ENCODE results near the gene ZNF578.

- TF ChIP-seq SMARCA5 (IDR thresholded peaks at IDR 0.05) (no peak), ZNF274 (IDR thresholded peaks at IDR 0.05; ENCODE audit: borderline replicate concordance, low read depth, low read length) (no peak), ESRRA (IDR thresholded peaks at IDR 0.05; ENCODE audit: borderline replicate concordance, low read depth) (no peak), NCOA1 (IDR thresholded peaks at IDR 0.05; ENCODE audit: low read depth) (no peak), TARDBP (IDR thresholded peaks at IDR 0.05) (no peak), NCOR1 (IDR thresholded peaks at IDR 0.05) (no peak), CTCF (IDR thresholded peaks at IDR 0.05 in 2 of 3, conservative IDR thresholded peaks at IDR 0.05 in 1 of 3; ENCODE audit: insufficient read depth in 2 of 3, low read depth in 1 of 3, low read length in 3 of 3) (no peak), EGR1 (conservative IDR thresholded peaks at IDR 0.05) (no peak), MLLT1 (IDR thresholded peaks at IDR 0.05) (no peak), KDM5B (IDR thresholded peaks at IDR 0.05; ENCODE audit: insufficient replicate concordance, low read depth, low read length) (no peak), ELF4 (CRISPR knock-in tag; IDR thresholded peaks at IDR 0.05) (no peak)
- TF ChIP-seq, protein P1, sequence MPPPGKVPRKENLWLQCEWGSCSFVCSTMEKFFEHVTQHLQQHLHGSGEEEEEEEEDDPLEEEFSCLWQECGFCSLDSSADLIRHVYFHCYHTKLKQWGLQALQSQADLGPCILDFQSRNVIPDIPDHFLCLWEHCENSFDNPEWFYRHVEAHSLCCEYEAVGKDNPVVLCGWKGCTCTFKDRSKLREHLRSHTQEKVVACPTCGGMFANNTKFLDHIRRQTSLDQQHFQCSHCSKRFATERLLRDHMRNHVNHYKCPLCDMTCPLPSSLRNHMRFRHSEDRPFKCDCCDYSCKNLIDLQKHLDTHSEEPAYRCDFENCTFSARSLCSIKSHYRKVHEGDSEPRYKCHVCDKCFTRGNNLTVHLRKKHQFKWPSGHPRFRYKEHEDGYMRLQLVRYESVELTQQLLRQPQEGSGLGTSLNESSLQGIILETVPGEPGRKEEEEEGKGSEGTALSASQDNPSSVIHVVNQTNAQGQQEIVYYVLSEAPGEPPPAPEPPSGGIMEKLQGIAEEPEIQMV (tag; conservative IDR thresholded peaks at IDR 0.05; ENCODE audit: low read depth), result no peak
- TF ChIP-seq, protein P2, sequence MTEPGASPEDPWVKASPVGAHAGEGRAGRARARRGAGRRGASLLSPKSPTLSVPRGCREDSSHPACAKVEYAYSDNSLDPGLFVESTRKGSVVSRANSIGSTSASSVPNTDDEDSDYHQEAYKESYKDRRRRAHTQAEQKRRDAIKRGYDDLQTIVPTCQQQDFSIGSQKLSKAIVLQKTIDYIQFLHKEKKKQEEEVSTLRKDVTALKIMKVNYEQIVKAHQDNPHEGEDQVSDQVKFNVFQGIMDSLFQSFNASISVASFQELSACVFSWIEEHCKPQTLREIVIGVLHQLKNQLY (CRISPR knock-in tag; conservative IDR thresholded peaks at IDR 0.05), result no peak
- TF ChIP-seq, protein P3, sequence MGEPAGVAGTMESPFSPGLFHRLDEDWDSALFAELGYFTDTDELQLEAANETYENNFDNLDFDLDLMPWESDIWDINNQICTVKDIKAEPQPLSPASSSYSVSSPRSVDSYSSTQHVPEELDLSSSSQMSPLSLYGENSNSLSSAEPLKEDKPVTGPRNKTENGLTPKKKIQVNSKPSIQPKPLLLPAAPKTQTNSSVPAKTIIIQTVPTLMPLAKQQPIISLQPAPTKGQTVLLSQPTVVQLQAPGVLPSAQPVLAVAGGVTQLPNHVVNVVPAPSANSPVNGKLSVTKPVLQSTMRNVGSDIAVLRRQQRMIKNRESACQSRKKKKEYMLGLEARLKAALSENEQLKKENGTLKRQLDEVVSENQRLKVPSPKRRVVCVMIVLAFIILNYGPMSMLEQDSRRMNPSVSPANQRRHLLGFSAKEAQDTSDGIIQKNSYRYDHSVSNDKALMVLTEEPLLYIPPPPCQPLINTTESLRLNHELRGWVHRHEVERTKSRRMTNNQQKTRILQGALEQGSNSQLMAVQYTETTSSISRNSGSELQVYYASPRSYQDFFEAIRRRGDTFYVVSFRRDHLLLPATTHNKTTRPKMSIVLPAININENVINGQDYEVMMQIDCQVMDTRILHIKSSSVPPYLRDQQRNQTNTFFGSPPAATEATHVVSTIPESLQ (CRISPR knock-in tag; IDR thresholded peaks at IDR 0.05), result no peak
Observed at GRCh38 chr19:52532480-52532879, 79.1 kb downstream of the ZNF578 start.
